ENCODE results near the gene HAX1. TPM values are rescaled to one million over a fixed set of nuclear protein-coding genes. Genes with fewer than 3 reads are reported as not detected.
"Not testable (repeated sequence)": the region's sequence is repeated elsewhere in the genome, so short reads cannot be mapped to it uniquely, and the experiment has no call there.

Gene HAX1
- total RNA-seq, 1 experiment from 2014 or later = 184 TPM

DNA sequence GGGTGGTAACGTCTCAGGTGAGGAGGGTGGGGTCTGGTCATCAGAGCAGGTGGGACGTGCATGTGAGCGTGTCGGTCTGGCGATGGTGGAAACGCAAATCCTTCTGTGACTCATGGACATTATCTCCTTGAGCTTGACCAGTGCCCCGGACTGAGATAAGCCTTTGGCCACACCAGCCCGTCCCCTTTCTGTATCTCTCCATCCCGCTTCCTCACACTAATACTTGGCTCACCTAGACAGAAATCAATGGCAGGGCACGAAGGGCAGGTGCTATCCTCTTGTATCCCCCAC lies 40.6 kb downstream of the HAX1 start:
- H3K79me2 ChIP-seq (ENCODE audit: low read length) = no peaks in the 10 kb centered on the region
- H3K4me2 ChIP-seq (ENCODE audit: low read depth, low read length, poor library complexity, severe bottlenecking) = no peak overlapping the region
- no peaks in the 10 kb centered on the region for H3K9me2 ChIP-seq (replicated peaks; ENCODE audit: insufficient read depth, low read length)
- H3K4me3 ChIP-seq (ENCODE audit: low read length) = no peak overlapping the region
- DNase-seq = no peak
- H3K27ac ChIP-seq (ENCODE audit: low read length) = no peak overlapping the region
- H3K9ac ChIP-seq (ENCODE audit: low read length) = no peak overlapping the region
- no peaks in the 10 kb centered on the region for H3K4me1 ChIP-seq (ENCODE audit: low read length)
- H3K27me3 ChIP-seq (ENCODE audit: low read length) = no peaks in the 10 kb centered on the region
- H3K9me3 ChIP-seq (ENCODE audit: low read length) = no peaks in the 10 kb centered on the region
- H4K20me1 ChIP-seq (ENCODE audit: insufficient read depth, low read depth, low read length) = no peaks in the 10 kb centered on the region
- H3K36me3 ChIP-seq (ENCODE audit: insufficient read depth, low read length) = no peaks in the 10 kb centered on the region
- H2AFZ ChIP-seq (ENCODE audit: low read length) = no peak overlapping the region

DNA sequence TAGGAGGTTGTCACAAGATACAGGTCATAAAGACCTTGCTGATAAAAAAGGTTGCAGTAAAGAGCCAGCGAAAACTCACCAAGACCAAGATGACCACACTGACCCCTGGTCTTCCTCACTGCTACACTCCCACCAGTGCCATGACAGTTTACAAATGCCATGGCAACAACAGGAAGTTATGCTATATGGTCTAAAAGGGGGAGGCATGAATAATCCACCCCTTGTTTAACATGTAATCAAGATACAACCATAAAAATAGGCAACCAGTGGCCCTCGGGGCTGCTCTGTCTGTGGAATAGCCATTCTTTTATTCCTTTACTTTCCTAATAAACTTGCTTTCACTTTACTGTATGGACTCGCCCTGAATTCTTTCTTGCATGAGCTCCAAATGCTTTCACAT lies 41.8 kb downstream of the HAX1 start:
- not testable (repeated sequence) for H3K27ac ChIP-seq (ENCODE audit: low read length); H3K79me2 ChIP-seq (ENCODE audit: low read length); H3K4me3 ChIP-seq (ENCODE audit: low read length); H3K4me2 ChIP-seq (ENCODE audit: low read depth, low read length, poor library complexity, severe bottlenecking); H3K9ac ChIP-seq (ENCODE audit: low read length); H4K20me1 ChIP-seq (ENCODE audit: insufficient read depth, low read depth, low read length); H3K27me3 ChIP-seq (ENCODE audit: low read length); H3K9me2 ChIP-seq (replicated peaks; ENCODE audit: insufficient read depth, low read length); H3K36me3 ChIP-seq (ENCODE audit: insufficient read depth, low read length); H2AFZ ChIP-seq (ENCODE audit: low read length); H3K9me3 ChIP-seq (ENCODE audit: low read length); DNase-seq; H3K4me1 ChIP-seq (ENCODE audit: low read length)

DNA sequence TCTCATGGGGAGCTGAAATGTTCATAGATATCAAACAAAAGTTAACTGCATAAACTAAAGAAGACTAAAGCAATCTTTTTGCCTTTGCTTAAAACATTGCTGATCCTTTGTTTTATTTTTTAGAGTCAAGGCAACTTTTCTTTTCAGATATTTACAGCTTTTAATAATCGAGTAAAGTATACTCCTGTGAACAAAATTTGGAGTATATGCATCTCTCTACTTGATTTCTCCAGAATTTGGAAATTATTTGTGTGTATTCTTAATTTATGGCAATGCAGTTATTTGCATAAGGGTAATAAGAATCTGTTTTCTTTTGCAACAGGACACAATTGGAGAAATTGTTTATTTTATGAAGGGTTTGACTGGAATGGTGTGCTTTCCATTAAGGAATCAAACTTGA lies 44.3 kb downstream of the HAX1 start:
- Histone ChIP-seq H3K79me2 (ENCODE audit: low read length) (no peaks in the 10 kb centered on the region), H3K4me1 (ENCODE audit: low read length) (no peaks in the 10 kb centered on the region), H3K9me2 (replicated peaks; ENCODE audit: insufficient read depth, low read length) (no peaks in the 10 kb centered on the region), H4K20me1 (ENCODE audit: insufficient read depth, low read depth, low read length) (no peaks in the 10 kb centered on the region), H3K4me2 (ENCODE audit: low read depth, low read length, poor library complexity, severe bottlenecking) (no peak overlapping the region), H3K27ac (ENCODE audit: low read length) (no peak overlapping the region), H3K9me3 (ENCODE audit: low read length) (no peaks in the 10 kb centered on the region), H3K27me3 (ENCODE audit: low read length) (no peaks in the 10 kb centered on the region), H3K36me3 (ENCODE audit: insufficient read depth, low read length) (no peaks in the 10 kb centered on the region), H3K4me3 (ENCODE audit: low read length) (no peak overlapping the region), H2AFZ (ENCODE audit: low read length) (no peak overlapping the region), H3K9ac (ENCODE audit: low read length) (no peak overlapping the region)
- no peak for DNase-seq

DNA sequence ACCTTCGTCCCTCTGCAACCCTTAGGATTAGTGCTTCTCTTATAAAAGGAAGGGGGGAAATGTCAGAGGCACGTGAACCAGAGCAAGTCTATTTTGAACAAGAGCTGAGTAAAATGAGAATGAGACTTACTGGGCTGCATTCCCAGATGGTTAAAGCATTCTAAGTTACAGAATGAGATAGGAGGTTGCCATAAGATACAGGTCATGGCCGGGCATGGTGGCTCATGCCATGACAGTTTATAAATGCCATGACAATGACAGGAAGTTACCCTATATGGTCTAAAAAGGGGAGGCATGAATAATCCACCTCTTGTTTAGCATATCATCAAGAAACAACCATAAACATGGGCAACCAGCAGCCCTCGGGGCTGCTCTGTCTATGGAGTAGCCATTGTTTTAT lies 46.0 kb downstream of the HAX1 start:
- no peak overlapping the region for H3K27ac ChIP-seq (ENCODE audit: low read length)
- H4K20me1 ChIP-seq (ENCODE audit: insufficient read depth, low read depth, low read length) = no peaks in the 10 kb centered on the region
- no peaks in the 10 kb centered on the region for H3K27me3 ChIP-seq (ENCODE audit: low read length)
- H3K9ac ChIP-seq (ENCODE audit: low read length) = no peak overlapping the region
- no peak overlapping the region for H2AFZ ChIP-seq (ENCODE audit: low read length)
- no peak for DNase-seq
- no peaks in the 10 kb centered on the region for H3K4me1 ChIP-seq (ENCODE audit: low read length)
- H3K4me3 ChIP-seq (ENCODE audit: low read length) = no peak overlapping the region
- no peaks in the 10 kb centered on the region for H3K36me3 ChIP-seq (ENCODE audit: insufficient read depth, low read length)
- H3K4me2 ChIP-seq (ENCODE audit: low read depth, low read length, poor library complexity, severe bottlenecking) = no peak overlapping the region
- H3K9me2 ChIP-seq (replicated peaks; ENCODE audit: insufficient read depth, low read length) = no peaks in the 10 kb centered on the region
- H3K9me3 ChIP-seq (ENCODE audit: low read length) = no peaks in the 10 kb centered on the region
- no peaks in the 10 kb centered on the region for H3K79me2 ChIP-seq (ENCODE audit: low read length)

DNA sequence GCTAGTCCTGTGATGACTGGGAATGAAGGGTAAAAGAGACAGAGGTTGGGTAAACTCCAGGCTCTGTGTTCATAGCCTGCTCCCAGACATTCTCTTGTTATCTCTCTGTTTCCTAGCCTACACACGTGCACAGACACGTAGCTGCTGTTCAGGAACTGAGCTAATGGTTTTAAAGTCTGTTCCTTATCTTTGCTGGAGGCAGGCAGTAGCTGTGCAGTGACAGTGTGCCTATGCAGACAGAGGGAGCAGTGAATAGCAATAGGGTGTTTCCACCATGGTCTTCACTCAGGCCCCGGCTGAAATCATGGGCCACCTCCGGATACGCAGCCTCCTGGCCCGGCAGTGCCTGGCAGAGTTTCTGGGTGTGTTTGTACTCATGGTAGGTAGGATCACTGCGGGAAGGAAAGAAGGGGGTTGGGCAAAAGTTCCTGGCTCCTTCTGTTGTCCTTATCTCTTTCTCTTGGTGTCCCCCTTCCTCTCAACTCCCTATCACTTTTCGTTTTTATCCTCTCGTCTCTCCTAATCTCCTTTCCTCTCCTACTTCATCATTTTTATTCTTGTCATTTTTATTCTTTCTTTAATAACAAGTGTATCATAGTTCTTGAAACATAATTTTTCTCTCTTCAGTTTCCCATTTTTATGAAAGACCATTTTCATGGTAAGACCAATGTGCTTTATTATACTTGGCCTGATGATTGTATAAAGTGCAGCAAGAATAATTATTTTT lies 48.6 kb downstream of the HAX1 start, which contains the start of gene AQP10:
Gene AQP10, plus strand, starts transcription at position 212 of the 727 bp plus-strand sequence. Its CDS starts 63 bp downstream, at position 275.
- Histone ChIP-seq H3K27ac (ENCODE audit: low read length) (no peak within 1 kb of the TSS), H4K20me1 (ENCODE audit: insufficient read depth, low read depth, low read length) (no peaks in the 10 kb centered on the region), H3K4me3 (ENCODE audit: low read length) (no peak within 1 kb of the TSS)

DNA sequence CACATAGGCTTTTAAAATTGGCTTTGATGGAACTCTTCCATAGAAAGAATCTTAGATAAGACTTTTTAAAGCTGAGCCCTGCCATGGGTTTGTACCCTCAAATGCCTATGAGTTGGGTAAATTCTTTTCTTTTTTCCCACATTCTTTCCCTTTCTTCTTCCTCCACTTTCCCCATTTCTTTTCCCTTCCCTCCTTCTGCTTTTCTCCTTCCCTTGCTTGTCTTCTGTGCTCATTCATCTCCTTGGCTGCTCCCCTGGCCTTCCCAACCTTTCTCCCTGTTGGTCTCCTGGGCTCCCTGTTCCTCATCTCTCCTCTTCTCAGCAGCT lies 49.1 kb downstream of the HAX1 start:
- H3K4me2 ChIP-seq (ENCODE audit: low read depth, low read length, poor library complexity, severe bottlenecking) = not testable (repeated sequence)

More for the DNA sequence above, 48.6 kb downstream of the HAX1 start, which contains the start of gene AQP10:
- H3K27me3 ChIP-seq (ENCODE audit: low read length) = no peaks in the 10 kb centered on the region
- DNase-seq = no peak
- no peaks in the 10 kb centered on the region for H3K9me3 ChIP-seq (ENCODE audit: low read length)
- no peaks in the 10 kb centered on the region for H3K9me2 ChIP-seq (replicated peaks; ENCODE audit: insufficient read depth, low read length)
- H3K4me1 ChIP-seq (ENCODE audit: low read length) = peaks cover 8% of the 10 kb centered on the region
- no peak within 1 kb of the TSS for H2AFZ ChIP-seq (ENCODE audit: low read length)
- H3K4me2 ChIP-seq (ENCODE audit: low read depth, low read length, poor library complexity, severe bottlenecking) = no peak within 1 kb of the TSS
- H3K9ac ChIP-seq (ENCODE audit: low read length) = no peak within 1 kb of the TSS
- H3K79me2 ChIP-seq (ENCODE audit: low read length) = no peaks in the 10 kb centered on the region
- no peaks in the 10 kb centered on the region for H3K36me3 ChIP-seq (ENCODE audit: insufficient read depth, low read length)

DNA sequence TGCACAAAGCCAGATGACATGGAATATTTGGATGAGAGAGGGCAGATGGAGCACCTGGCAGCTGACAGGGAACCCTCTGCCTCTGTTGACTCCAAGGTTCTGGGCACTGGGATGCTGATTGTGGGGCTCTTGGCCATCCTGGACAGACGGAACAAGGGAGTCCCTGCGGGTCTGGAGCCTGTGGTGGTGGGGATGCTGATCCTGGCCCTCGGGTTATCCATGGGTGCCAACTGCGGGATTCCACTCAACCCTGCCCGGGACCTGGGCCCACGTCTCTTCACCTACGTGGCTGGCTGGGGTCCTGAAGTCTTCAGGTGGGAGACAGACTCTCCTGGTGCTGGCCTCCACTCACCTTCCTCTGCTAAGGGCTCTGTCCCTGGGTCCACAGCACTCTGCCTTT lies 51.1 kb downstream of the HAX1 start:
- H2AFZ ChIP-seq (ENCODE audit: low read length) = no peak overlapping the region
- H3K27me3 ChIP-seq (ENCODE audit: low read length) = no peaks in the 10 kb centered on the region
- H3K36me3 ChIP-seq (ENCODE audit: insufficient read depth, low read length) = no peaks in the 10 kb centered on the region
- H3K79me2 ChIP-seq (ENCODE audit: low read length) = no peaks in the 10 kb centered on the region
- H3K9ac ChIP-seq (ENCODE audit: low read length) = no peak overlapping the region
- no peak overlapping the region for H3K4me3 ChIP-seq (ENCODE audit: low read length)
- H3K9me3 ChIP-seq (ENCODE audit: low read length) = no peaks in the 10 kb centered on the region
- DNase-seq = no peak
- no peaks in the 10 kb centered on the region for H3K9me2 ChIP-seq (replicated peaks; ENCODE audit: insufficient read depth, low read length)
- H3K27ac ChIP-seq (ENCODE audit: low read length) = no peak overlapping the region
- H3K4me1 ChIP-seq (ENCODE audit: low read length) = peaks cover 29% of the 10 kb centered on the region
- H3K4me2 ChIP-seq (ENCODE audit: low read depth, low read length, poor library complexity, severe bottlenecking) = no peak overlapping the region
- H4K20me1 ChIP-seq (ENCODE audit: insufficient read depth, low read depth, low read length) = peaks cover 5% of the 10 kb centered on the region; the same call in 1 of the 2 replicates

More for the DNA sequence above, 49.1 kb downstream of the HAX1 start:
- not testable (repeated sequence) for H3K9me2 ChIP-seq (replicated peaks; ENCODE audit: insufficient read depth, low read length); H3K4me3 ChIP-seq (ENCODE audit: low read length); H3K27me3 ChIP-seq (ENCODE audit: low read length); H3K36me3 ChIP-seq (ENCODE audit: insufficient read depth, low read length); H2AFZ ChIP-seq (ENCODE audit: low read length); H4K20me1 ChIP-seq (ENCODE audit: insufficient read depth, low read depth, low read length); H3K27ac ChIP-seq (ENCODE audit: low read length); H3K9me3 ChIP-seq (ENCODE audit: low read length); DNase-seq; H3K79me2 ChIP-seq (ENCODE audit: low read length); H3K9ac ChIP-seq (ENCODE audit: low read length)
- H3K4me1 ChIP-seq (ENCODE audit: low read length) = peaks cover 14% of the 10 kb centered on the region

DNA sequence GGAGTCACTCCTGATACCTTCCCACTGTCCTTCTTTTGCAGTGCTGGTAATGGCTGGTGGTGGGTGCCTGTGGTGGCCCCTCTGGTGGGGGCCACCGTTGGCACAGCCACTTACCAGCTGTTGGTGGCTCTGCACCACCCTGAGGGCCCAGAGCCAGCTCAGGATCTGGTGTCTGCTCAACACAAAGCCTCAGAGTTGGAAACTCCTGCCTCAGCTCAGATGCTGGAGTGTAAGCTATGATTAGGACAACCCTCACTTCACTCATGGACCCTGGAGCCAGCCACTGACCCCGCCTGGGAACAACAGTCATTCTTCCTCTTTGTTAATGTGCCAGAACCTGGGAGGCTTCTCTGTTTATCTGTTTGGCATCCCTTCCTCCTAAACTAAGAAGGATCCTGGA lies 51.8 kb downstream of the HAX1 start:
- H2AFZ ChIP-seq (ENCODE audit: low read length) = peak overlapping the region; percentile 92
- no peak overlapping the region for H3K27ac ChIP-seq (ENCODE audit: low read length)
- H3K4me2 ChIP-seq (ENCODE audit: low read depth, low read length, poor library complexity, severe bottlenecking) = peak overlapping the region; percentile 84

More for the DNA sequence above, 51.8 kb downstream of the HAX1 start:
- DNase-seq = no peak
- peaks cover 5% of the 10 kb centered on the region; the same call in 1 of the 2 replicates for H4K20me1 ChIP-seq (ENCODE audit: insufficient read depth, low read depth, low read length)
- no peaks in the 10 kb centered on the region for H3K79me2 ChIP-seq (ENCODE audit: low read length)
- peaks cover 36% of the 10 kb centered on the region for H3K4me1 ChIP-seq (ENCODE audit: low read length)
- no peaks in the 10 kb centered on the region for H3K9me3 ChIP-seq (ENCODE audit: low read length)
- H3K9me2 ChIP-seq (replicated peaks; ENCODE audit: insufficient read depth, low read length) = no peaks in the 10 kb centered on the region
- peak overlapping the region; percentile 71; the same call in 1 of the 2 replicates for H3K4me3 ChIP-seq (ENCODE audit: low read length)
- no peaks in the 10 kb centered on the region for H3K36me3 ChIP-seq (ENCODE audit: insufficient read depth, low read length)
- no peaks in the 10 kb centered on the region for H3K27me3 ChIP-seq (ENCODE audit: low read length)
- peak overlapping the region; percentile 75 for H3K9ac ChIP-seq (ENCODE audit: low read length)

Data from Karpas-422 (cell line).